Cardiac fibroblast (primary cell): ENCODE results near the gene FOXN3.

Experiments used
- DNase-seq, 2 donors: peaks; one replicate each; pipeline versions ENCODE4 v3.0.0 to v3.0.0-alpha.2; 2010; ENCODE audit warnings: low read depth in 2 of 2
- H3K4me3 ChIP-seq, 2 donors: replicated peaks in 1 of 2; 1 replicate in 1 of 2; 2 replicates in 1 of 2; pipeline ENCODE4 v1.5.1; 2011; ENCODE audit warnings: low read depth in 2 of 2, low read length in 2 of 2, mild to moderate bottlenecking in 2 of 2, moderate library complexity in 1 of 2
- TF ChIP-seq, protein P1 (sequence below): IDR thresholded peaks from one replicate; pipeline ENCODE4 v1.5.1; 2011; ENCODE audit warnings: low read depth, mild to moderate bottlenecking, low read length, inconsistent platforms

FOXN3 gene

DNA sequence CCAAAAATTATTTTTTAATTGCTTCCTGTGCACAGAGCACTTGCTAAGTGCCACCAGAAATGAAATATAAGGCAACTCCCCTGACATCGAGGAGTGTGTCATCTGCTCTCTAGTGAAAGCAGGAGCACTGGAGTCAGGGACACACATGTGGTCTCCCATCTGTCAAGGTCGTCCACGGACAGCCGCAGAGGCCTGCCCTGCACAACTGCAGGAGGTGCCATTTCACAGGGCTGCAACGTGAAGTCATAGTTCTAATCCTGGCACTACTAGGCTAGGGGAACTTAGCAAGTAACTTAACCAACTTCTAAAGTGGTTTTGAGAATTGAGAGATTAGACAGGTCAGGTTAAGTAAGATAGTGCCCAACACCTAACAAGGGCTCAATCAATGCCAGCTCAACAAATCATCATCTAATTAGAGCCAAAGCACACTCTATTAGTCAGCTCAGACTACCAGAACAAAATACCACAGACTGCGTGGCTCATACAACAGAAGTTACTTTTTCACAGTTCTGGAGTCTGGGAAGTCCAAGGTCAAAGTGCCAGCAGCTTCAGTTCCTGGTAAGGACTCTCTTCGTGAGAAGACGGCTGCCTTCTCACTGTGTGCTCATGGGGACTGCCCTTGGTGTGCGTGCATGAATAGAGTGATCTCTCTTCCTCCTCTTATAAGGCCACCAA lies 30.7 kb downstream of the FOXN3 start:
- TF ChIP-seq, protein P1, sequence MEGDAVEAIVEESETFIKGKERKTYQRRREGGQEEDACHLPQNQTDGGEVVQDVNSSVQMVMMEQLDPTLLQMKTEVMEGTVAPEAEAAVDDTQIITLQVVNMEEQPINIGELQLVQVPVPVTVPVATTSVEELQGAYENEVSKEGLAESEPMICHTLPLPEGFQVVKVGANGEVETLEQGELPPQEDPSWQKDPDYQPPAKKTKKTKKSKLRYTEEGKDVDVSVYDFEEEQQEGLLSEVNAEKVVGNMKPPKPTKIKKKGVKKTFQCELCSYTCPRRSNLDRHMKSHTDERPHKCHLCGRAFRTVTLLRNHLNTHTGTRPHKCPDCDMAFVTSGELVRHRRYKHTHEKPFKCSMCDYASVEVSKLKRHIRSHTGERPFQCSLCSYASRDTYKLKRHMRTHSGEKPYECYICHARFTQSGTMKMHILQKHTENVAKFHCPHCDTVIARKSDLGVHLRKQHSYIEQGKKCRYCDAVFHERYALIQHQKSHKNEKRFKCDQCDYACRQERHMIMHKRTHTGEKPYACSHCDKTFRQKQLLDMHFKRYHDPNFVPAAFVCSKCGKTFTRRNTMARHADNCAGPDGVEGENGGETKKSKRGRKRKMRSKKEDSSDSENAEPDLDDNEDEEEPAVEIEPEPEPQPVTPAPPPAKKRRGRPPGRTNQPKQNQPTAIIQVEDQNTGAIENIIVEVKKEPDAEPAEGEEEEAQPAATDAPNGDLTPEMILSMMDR, result no peak
- no peak overlapping the region for H3K4me3 ChIP-seq
- DNase-seq, result peak in 1 of 2 donors; percentile 47

DNA sequence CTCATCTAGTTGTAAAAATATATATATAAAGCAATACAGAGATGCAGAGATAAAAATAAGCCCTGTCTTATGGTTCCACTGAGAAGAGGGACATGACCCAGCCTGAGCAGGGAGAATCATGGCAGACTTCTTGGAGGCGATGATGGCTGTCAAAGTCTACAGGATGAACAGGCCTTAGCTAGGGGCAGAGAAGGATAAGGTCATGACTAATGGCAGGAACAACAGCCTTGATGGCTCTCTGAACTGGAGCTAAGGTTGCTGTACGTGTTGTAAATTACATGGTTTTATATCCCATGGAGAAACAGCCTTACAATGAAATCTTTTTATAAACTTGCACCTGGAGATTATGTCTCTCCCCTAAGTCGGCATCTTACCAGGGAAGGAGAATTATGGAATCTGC lies 32.4 kb downstream of the FOXN3 start:
- TF ChIP-seq, protein P1, result no peak
- H3K4me3 ChIP-seq, result no peak overlapping the region
- DNase-seq, result no peak

DNA sequence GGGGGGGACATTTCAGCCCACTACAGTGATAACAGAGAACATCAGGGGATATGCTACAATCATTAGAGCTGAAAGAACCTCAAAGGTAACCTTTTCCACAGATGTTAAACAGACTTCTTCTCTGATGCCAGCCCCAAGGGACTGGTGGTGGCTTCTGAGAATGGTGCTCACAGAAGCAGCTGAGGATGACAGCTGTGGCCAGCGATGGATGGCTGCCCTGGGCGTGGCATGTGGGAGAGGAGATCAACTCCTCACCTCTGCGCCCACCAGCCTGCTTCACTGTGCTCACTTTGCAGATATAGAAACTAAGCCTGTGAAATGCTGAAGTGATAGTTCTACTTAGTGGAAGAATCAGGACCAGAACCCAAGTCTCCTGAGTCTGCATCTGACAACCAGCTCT lies 33.0 kb downstream of the FOXN3 start:
- no peak for DNase-seq
- no peak overlapping the region for H3K4me3 ChIP-seq
- TF ChIP-seq, protein P1, result no peak

DNA sequence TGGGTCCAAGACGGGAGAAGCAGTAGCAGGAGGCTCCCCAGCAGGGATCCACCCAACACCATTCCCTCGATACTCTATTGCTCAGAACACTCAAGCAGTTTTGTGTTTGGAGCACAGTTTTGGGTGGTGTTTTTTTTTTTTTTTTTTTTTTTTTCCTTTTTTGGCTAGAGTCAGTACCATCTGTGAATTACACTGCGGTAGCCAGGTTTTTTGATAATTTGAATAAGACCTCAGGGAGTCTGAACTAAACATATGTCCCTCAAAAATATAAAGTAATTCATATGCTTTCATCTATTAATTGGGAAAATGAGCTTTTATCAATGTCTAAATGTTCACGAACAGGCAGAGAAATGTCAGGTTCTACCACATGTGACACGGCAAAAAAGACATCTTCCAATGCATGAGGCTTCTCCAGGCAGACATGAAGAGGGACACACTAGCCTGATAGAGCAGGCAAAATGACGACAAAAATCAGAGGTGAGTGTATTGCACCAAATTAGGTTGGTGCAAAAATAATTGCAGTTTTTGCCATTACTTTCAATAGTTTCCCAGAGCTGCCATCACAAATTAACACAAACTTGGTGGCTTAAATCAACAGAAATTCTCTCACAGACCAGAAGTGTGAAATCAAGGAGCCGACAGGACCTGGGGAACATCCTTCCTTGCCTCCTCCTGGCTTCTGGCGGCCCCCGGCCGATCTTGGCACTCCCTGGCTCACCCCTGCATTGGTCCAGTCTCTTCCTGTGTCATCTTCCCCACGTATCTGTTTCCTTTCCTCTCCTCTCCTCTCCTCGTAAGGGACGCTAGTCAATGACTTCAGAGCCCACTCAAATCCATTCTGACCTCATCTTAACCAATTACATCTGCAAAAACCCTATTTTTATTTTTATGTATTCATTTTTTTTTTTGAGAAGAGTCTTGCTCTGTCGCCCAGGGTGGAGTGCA lies 33.9 kb downstream of the FOXN3 start:
- TF ChIP-seq, protein P1, result no peak
- H3K4me3 ChIP-seq, result no peak overlapping the region
- DNase-seq, result no peak

DNA sequence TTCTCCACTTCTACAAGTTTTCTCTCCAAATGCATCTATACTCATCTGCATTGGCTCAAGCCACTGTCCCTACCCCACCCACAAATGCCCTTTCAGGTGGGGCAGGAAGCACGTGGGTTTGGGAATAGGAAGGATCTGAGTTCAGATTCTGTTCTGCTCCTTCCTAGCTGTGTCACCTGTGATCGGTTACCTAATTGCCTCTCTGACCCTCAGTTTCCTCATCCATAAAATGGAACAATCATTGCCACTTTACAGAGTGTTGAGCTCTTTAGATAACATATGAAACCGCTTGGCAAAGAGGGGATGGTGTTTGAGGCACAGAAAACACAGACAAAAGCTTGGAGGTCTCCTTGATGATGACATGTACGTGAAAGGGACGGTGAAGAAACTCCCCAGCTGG lies 34.5 kb downstream of the FOXN3 start:
- no peak overlapping the region for H3K4me3 ChIP-seq
- TF ChIP-seq, protein P1, result no peak
- DNase-seq, result no peak

DNA sequence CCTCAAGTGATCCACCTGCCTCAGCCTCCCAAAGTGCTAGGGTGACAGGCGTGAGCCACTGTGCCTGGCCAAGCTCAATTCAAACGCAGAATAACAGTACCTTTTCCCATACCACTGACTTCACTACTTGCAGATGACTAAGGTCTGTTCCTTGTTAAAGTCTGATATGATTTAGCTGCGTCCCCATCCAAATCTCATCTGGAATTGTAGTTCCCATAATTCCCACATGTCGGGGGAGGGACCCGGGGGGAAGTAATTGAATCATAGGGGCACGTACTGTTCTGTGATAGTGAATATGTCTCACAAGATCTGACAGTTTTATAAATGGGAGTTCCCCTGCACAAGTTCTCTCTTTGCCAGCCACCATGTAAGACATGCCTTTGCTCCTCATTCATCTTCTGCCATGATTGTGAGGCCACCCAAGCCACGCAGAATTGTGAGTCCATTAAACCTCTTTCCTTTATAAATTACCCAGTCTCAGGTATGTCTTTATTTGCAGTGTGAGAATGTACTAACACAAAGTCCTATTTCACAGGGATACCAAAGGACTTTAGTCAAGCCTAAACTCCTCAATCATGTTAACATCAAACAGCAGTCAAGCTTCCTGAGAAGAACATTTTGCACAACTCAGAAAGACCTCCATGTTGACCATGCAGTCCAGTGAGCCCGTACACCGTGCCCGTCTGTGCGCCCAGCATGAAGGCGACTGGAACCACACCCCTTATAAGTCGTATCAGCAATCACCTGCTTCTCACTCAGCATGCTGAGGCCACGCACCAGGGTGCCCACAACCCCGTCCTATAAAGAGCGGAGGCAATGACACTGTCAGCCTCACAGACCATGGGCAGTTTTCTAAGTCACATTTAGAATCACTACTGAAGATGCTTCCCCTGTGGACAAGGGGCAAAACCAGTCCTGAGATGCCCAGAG lies 36.9 kb downstream of the FOXN3 start:
- no peak for DNase-seq
- H3K4me3 ChIP-seq, result no peak overlapping the region
- TF ChIP-seq, protein P1, result no peak
